HCT116 (cell line): Measurements from ENCODE around the gene PLCXD1. TPM values are rescaled to one million over a fixed set of nuclear protein-coding genes. Genes with fewer than 3 reads are reported as not detected.

Source experiments
- ATAC-seq: fragments of 200-7000 bp; cut with Tn5 transposase; 2 replicates; pipeline ENCODE4 v1.9.1; 2020; ENCODE audit warnings: mild to moderate bottlenecking, moderate library complexity
- BruUV-seq: library from RNA; stranded (reverse); fragments of 400-500 nt; replicated peaks from 2 replicates; lab custom pipeline; 2021; lab: Mats Ljungman, UMichigan
- CTCF ChIA-PET: fragments of 300-600 bp; sonication (Branson Sonifier 250); formaldehyde crosslinking; loops from one replicate; lab custom pipeline; 2021; ENCODE audit warnings: antibody characterized with exemption; lab: Charles Lee
- POLR2A ChIA-PET: fragments of 300-600, 350-600 bp; sonication (Branson Sonifier 250); formaldehyde crosslinking; loops from one replicate; lab custom pipeline; 2021; ENCODE audit warnings: antibody characterized with exemption; lab: Charles Lee
- RAD21 ChIA-PET, 2 experiments: fragments of 300-600 bp; sonication (Branson Sonifier 250); formaldehyde crosslinking; loops; one replicate each; lab custom pipeline; 2023; ENCODE audit warnings: low total read pairs in 2 of 2; ENCODE audit not compliant: uncharacterized antibody in 2 of 2, unreplicated experiment in 2 of 2, low non-redundant PET in 1 of 2; lab: Charles Lee
- DNase-seq: peaks from one replicate; pipeline ENCODE4 v3.0.0-alpha.2; 2010; ENCODE audit warnings: low read depth, low spot score
- H2AFZ ChIP-seq: fragments of 200-600 bp; shearing (Covaris generic), sonication (generic); 2 replicates; pipeline ENCODE4 v1.6.1; 2017; ENCODE audit warnings: low read depth, mixed run types, mixed read lengths, antibody characterized with exemption, low read length; ENCODE audit not compliant: poor library complexity, severe bottlenecking
- H3K27ac ChIP-seq: 2 replicates; pipeline ENCODE4 v1.5.1; 2012; ENCODE audit warnings: low read depth, low read length
- H3K27me3 ChIP-seq: fragments of 200-600 bp; sonication (generic); 2 replicates; pipeline ENCODE4 v1.6.1; 2016; ENCODE audit warnings: mixed run types, low read length, mixed read lengths; ENCODE audit not compliant: insufficient read depth
- H3K36me3 ChIP-seq, 2 experiments: fragments of 200-500 bp in 1 of 2; fragments of 200-600 bp in 1 of 2; sonication (Bioruptor generic) in 1 of 2; sonication (generic) in 1 of 2; 2 replicates each; pipeline versions ENCODE4 v1.5.1 to v1.6.1; 2014 to 2016; ENCODE audit warnings: low read length in 2 of 2, inconsistent platforms in 1 of 2, mixed read lengths in 1 of 2, mixed run types in 1 of 2; ENCODE audit not compliant: insufficient read depth in 2 of 2, control insufficient read depth in 1 of 2
- H3K4me1 ChIP-seq, 2 experiments: fragments of 200-600 bp in 1 of 2; sonication (generic) in 1 of 2; 2 replicates each; pipeline versions ENCODE4 v1.5.1 to v1.6.1; 2012 to 2017; ENCODE audit warnings: low read length in 2 of 2, inconsistent platforms in 1 of 2, mild to moderate bottlenecking in 1 of 2, mixed read lengths in 1 of 2, mixed run types in 1 of 2, moderate library complexity in 1 of 2; ENCODE audit not compliant: insufficient read depth in 2 of 2, control insufficient read depth in 1 of 2
- H3K4me2 ChIP-seq: fragments of 200-600 bp; sonication (generic); 2 replicates; pipeline ENCODE4 v1.6.1; 2017; ENCODE audit warnings: mixed run types, low read length, mixed read lengths
- H3K4me3 ChIP-seq, 2 experiments: fragments of 200-600 bp in 1 of 2; sonication (generic) in 1 of 2; replicated peaks in 1 of 2; 2 replicates each; pipeline ENCODE4 v1.5.1; 2011 to 2016; ENCODE audit warnings: low read length in 2 of 2, control low read depth in 1 of 2, low read depth in 1 of 2, mild to moderate bottlenecking in 1 of 2, mixed read lengths in 1 of 2, mixed run types in 1 of 2
- H3K79me2 ChIP-seq: fragments of 200-600 bp; sonication (generic); 2 replicates; pipeline ENCODE4 v1.6.1; 2017; ENCODE audit warnings: mild to moderate bottlenecking, mixed run types, low read length, moderate library complexity, mixed read lengths; ENCODE audit not compliant: insufficient read depth
- H3K9ac ChIP-seq: fragments of 200-600 bp; sonication (generic); 2 replicates; pipeline ENCODE4 v1.6.1; 2016; ENCODE audit warnings: low read length, mixed read lengths
- H3K9me2 ChIP-seq: fragments of 200-600 bp; sonication (generic), shearing (Covaris generic); 2 replicates; pipeline ENCODE4 v1.6.1; 2017; ENCODE audit warnings: mixed run types, mild to moderate bottlenecking, moderate library complexity; ENCODE audit not compliant: insufficient read depth
- H3K9me3 ChIP-seq, 2 experiments: fragments of 200-500 bp in 1 of 2; fragments of 200-600 bp in 1 of 2; sonication (Bioruptor generic) in 1 of 2; sonication (generic) in 1 of 2; 2 replicates each; pipeline ENCODE4 v1.6.1; 2014 to 2017; ENCODE audit warnings: low read length in 2 of 2, mixed read lengths in 2 of 2, inconsistent platforms in 1 of 2, low read depth in 1 of 2, mild to moderate bottlenecking in 1 of 2, mixed run types in 1 of 2, moderate library complexity in 1 of 2; ENCODE audit not compliant: control insufficient read depth in 1 of 2, insufficient read depth in 1 of 2
- H4K20me1 ChIP-seq: fragments of 200-600 bp; sonication (generic), shearing (Covaris generic); 2 replicates; pipeline ENCODE4 v1.6.1; 2017; ENCODE audit warnings: mixed run types, mild to moderate bottlenecking, moderate library complexity; ENCODE audit not compliant: insufficient read depth
- ATF3 ChIP-seq: IDR thresholded peaks from 2 replicates; pipeline ENCODE4 v1.6.1; 2012
- CEBPB ChIP-seq: IDR thresholded peaks from 2 replicates; pipeline ENCODE4 v1.6.1; 2012; ENCODE audit warnings: low read depth
- CTCF ChIP-seq, 3 experiments: fragments of 200-600 bp in 1 of 3; sonication (generic) in 1 of 3; IDR thresholded peaks in 2 of 3; conservative IDR thresholded peaks in 1 of 3; 2 replicates each; pipeline ENCODE4 v1.5.1; 2012 to 2017; ENCODE audit warnings: low read depth in 2 of 3, low read length in 2 of 3, antibody characterized with exemption in 1 of 3, borderline replicate concordance in 1 of 3, control low read depth in 1 of 3, mild to moderate bottlenecking in 1 of 3, mixed read lengths in 1 of 3, mixed run types in 1 of 3, moderate library complexity in 1 of 3; ENCODE audit not compliant: insufficient read depth in 1 of 3
- EGR1 ChIP-seq: IDR thresholded peaks from 2 replicates; pipeline ENCODE4 v1.6.1; 2012; ENCODE audit warnings: low read depth
- EZH2 ChIP-seq: fragments of 200-600 bp; sonication (generic); IDR thresholded peaks from 2 replicates; pipeline ENCODE4 v1.6.1; 2017; ENCODE audit warnings: antibody characterized with exemption, mixed run types
- EZH2phosphoT487 ChIP-seq: fragments of 200-600 bp; IDR thresholded peaks from 2 replicates; pipeline ENCODE4 v1.6.1; 2018; ENCODE audit warnings: antibody characterized with exemption, borderline replicate concordance
- JUND ChIP-seq: IDR thresholded peaks from 2 replicates; pipeline ENCODE4 v1.6.1; 2012
- POLR2A ChIP-seq: IDR thresholded peaks from 2 replicates; pipeline ENCODE4 v1.7.0; 2011; ENCODE audit warnings: borderline replicate concordance; ENCODE audit not compliant: insufficient read depth, insufficient read length; ENCODE audit errors: extremely low read depth
- RAD21 ChIP-seq: IDR thresholded peaks from 2 replicates; pipeline ENCODE4 v1.6.1; 2012; ENCODE audit warnings: low read depth, mild to moderate bottlenecking
- SIN3A ChIP-seq: IDR thresholded peaks from 2 replicates; pipeline ENCODE4 v1.6.1; 2012; ENCODE audit warnings: low read depth
- SP1 ChIP-seq: IDR thresholded peaks from 2 replicates; pipeline ENCODE4 v1.6.1; 2012; ENCODE audit warnings: low read depth
- YY1 ChIP-seq: IDR thresholded peaks from 2 replicates; pipeline ENCODE4 v1.6.1; 2011; ENCODE audit warnings: low read length, low read depth, moderate library complexity, mild to moderate bottlenecking; ENCODE audit not compliant: insufficient replicate concordance; ENCODE audit errors: extremely low read depth
- ZBTB33 ChIP-seq: IDR thresholded peaks from 2 replicates; pipeline ENCODE4 v1.6.1; 2011; ENCODE audit warnings: mild to moderate bottlenecking, low read length, moderate library complexity; ENCODE audit not compliant: insufficient replicate concordance; ENCODE audit errors: extremely low read depth
- ZFX ChIP-seq: fragments of 450-650 bp; IDR thresholded peaks from 2 replicates; pipeline ENCODE4 v1.6.1; 2017
- intact Hi-C: fragments of 100-400 bp; cut with micrococcal nuclease; formaldehyde crosslinking; loops from 2 replicates; pipeline ENCODE4 v1.10.0; 2022
- total RNA-seq: library from RNA; stranded (reverse); gene quantifications from one replicate; pipeline ENCODE4 v1.2.1, GENCODE V29; 2021; ENCODE audit not compliant: unreplicated experiment

PLCXD1 gene
- total RNA-seq, 1 experiment from 2014 or later, result 26.3 TPM

DNA sequence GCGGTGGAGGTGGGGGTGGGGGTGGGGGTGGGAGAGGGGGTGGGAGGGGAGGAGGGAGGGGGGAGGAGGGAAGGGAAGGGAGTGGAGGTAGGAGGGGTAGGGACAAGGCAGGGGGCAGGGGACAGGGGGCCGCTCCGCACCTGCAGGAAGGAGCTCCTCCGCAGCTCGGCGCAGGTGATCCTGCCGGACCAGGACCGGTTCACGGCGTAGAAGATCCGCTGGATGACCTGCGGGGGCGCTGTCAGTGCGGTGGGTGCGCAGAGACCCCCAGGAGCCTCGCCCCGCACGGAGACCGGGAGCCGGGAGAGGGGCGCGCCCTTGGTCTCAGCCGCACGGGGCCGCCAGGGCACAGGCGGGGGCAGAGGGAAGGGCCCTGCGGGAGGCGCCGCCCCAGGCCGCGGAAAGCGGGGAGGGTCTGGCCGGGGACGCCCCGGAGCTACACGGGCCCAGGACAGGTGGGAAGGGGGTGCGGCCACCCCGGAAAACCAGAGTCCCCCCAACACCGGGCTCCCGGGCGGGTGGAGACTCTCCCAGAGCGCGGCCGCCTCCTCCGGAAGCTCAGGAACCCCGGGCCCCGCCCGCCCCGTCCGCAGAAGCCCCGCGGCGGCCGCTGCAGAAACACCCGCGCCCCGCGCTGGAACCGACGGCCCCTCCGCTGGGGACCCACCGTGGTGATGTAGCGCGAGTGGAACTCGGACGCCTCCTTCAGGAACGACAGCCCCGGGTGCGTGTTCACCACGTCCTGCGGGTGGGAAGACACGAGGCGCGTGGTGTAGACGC is 65.0 kb downstream of the PLCXD1 start:
- no peaks in the 10 kb centered on the region for H4K20me1 ChIP-seq
- no peak overlapping the region for H3K27ac ChIP-seq
- ChIA-PET POLR2A (no interaction called here), RAD21 (no interaction called here), CTCF (no interaction called here)
- ATAC-seq, result no peak
- no peaks in the 10 kb centered on the region for H3K9me2 ChIP-seq
- intact Hi-C loops, result no loop called here
- H3K9ac ChIP-seq, result no peak overlapping the region
- no peak for DNase-seq
- no peak overlapping the region for H3K4me2 ChIP-seq
- no peaks in the 10 kb centered on the region for H3K27me3 ChIP-seq
- no peaks in the 10 kb centered on the region for H3K4me1 ChIP-seq
- no peaks in the 10 kb centered on the region for H3K9me3 ChIP-seq
- H2AFZ ChIP-seq, result no peak overlapping the region
- no peaks in the 10 kb centered on the region for H3K36me3 ChIP-seq
- H3K79me2 ChIP-seq, result no peaks in the 10 kb centered on the region
- BruUV-seq, result no TSS peak
- TF ChIP-seq YY1, result no peak
- no peak for TF ChIP-seq SIN3A
- TF ChIP-seq EGR1, result no peak
- TF ChIP-seq RAD21, result no peak
- TF ChIP-seq EZH2phosphoT487, result no peak
- TF ChIP-seq ZBTB33, result no peak
- TF ChIP-seq CTCF (IDR thresholded peaks at IDR 0.05 in 2 of 3, conservative IDR thresholded peaks at IDR 0.05 in 1 of 3; ENCODE audit: borderline replicate concordance in 1 of 3, insufficient read depth in 1 of 3, low read depth in 2 of 3, low read length in 2 of 3), result no peak
- TF ChIP-seq EZH2, result no peak
- no peak for TF ChIP-seq ATF3
- TF ChIP-seq SP1, result no peak
- TF ChIP-seq CEBPB, result no peak
- no peak for TF ChIP-seq ZFX
- TF ChIP-seq JUND, result no peak
- TF ChIP-seq POLR2A, result no peak
- TF ChIP-seq, all 23 proteins: peak for 0
- no peak overlapping the region for H3K4me3 ChIP-seq
